CD14-positive monocyte (primary cell): ENCODE data around the gene GDF9. TPM values are rescaled to one million over a fixed set of nuclear protein-coding genes. Genes with fewer than 3 reads are reported as not detected.
A peak's percentile ranks its signal among the peaks of the same experiment; 100 is the strongest.

Experiments
- DNase-seq, 3 donors: peaks; one replicate each; pipeline ENCODE4 v3.0.0-alpha.2; 2011 to 2022
- H2AFZ ChIP-seq: 2 replicates; pipeline ENCODE4 v1.6.0; 2012; ENCODE audit warnings: mild to moderate bottlenecking, low read depth, low read length, inconsistent platforms; ENCODE audit not compliant: insufficient read depth, poor library complexity, severe bottlenecking
- H3K27ac ChIP-seq, 2 donors: 1 replicate in 1 of 2; 2 replicates in 1 of 2; pipeline ENCODE4 v1.5.1; 2012 to 2013; ENCODE audit warnings: low read length in 2 of 2, control low read depth in 1 of 2, inconsistent platforms in 1 of 2, low read depth in 1 of 2, mild to moderate bottlenecking in 1 of 2
- H3K27me3 ChIP-seq, 2 donors: one replicate each; pipeline versions ENCODE4 v1.6.0 to v1.6.1; 2011 to 2013; ENCODE audit warnings: low read length in 2 of 2; ENCODE audit not compliant: control insufficient read depth in 2 of 2, insufficient read depth in 2 of 2
- H3K36me3 ChIP-seq, 2 donors: replicated peaks in 1 of 2; 1 replicate in 1 of 2; 2 replicates in 1 of 2; pipeline versions ENCODE4 v1.5.1 to v1.6.1; 2012 to 2013; ENCODE audit warnings: low read length in 2 of 2, control low read depth in 1 of 2, inconsistent platforms in 1 of 2, mild to moderate bottlenecking in 1 of 2; ENCODE audit not compliant: insufficient read depth in 2 of 2, control insufficient read depth in 1 of 2
- H3K4me1 ChIP-seq, 2 donors: 1 replicate in 1 of 2; 2 replicates in 1 of 2; pipeline versions ENCODE4 v1.5.1 to v1.6.1; 2012 to 2013; ENCODE audit warnings: low read length in 2 of 2, control low read depth in 1 of 2, inconsistent platforms in 1 of 2, mild to moderate bottlenecking in 1 of 2, moderate library complexity in 1 of 2; ENCODE audit not compliant: insufficient read depth in 2 of 2, control insufficient read depth in 1 of 2
- H3K4me2 ChIP-seq: replicated peaks from 2 replicates; pipeline ENCODE3; 2012; ENCODE audit warnings: low read length, moderate library complexity, mild to moderate bottlenecking; ENCODE audit not compliant: poor library complexity, severe bottlenecking; ENCODE audit errors: extremely low read depth
- H3K4me3 ChIP-seq, 3 experiments: fragments of 200-600 bp in 1 of 3; sonication (generic) in 1 of 3; replicated peaks in 1 of 3; 1 replicate in 2 of 3; 2 replicates in 1 of 3; pipeline ENCODE4 v1.5.1; 2011 to 2013; ENCODE audit warnings: low read length in 3 of 3, mild to moderate bottlenecking in 3 of 3, control low read depth in 2 of 3, low read depth in 2 of 3, inconsistent platforms in 1 of 3, moderate library complexity in 1 of 3
- H3K79me2 ChIP-seq: 2 replicates; pipeline ENCODE4 v1.6.0; 2012; ENCODE audit warnings: mild to moderate bottlenecking, control low read depth, inconsistent platforms, low read length, moderate library complexity; ENCODE audit not compliant: insufficient read depth
- H3K9ac ChIP-seq: 2 replicates; pipeline ENCODE4 v1.6.0; 2017; ENCODE audit warnings: low read length, mild to moderate bottlenecking; ENCODE audit not compliant: insufficient read depth, poor library complexity, severe bottlenecking
- H3K9me3 ChIP-seq, 2 donors: replicated peaks in 1 of 2; 1 replicate in 1 of 2; 2 replicates in 1 of 2; pipeline versions ENCODE4 v1.5.1 to v1.6.1; 2012 to 2013; ENCODE audit warnings: low read length in 2 of 2, control low read depth in 1 of 2; ENCODE audit not compliant: control insufficient read depth in 1 of 2, insufficient read depth in 1 of 2
- H4K20me1 ChIP-seq: 2 replicates; pipeline ENCODE4 v1.6.0; 2012; ENCODE audit warnings: mild to moderate bottlenecking, low read length, control low read depth, moderate library complexity; ENCODE audit not compliant: insufficient read depth
- H3K27ac Mint-ChIP-seq, 7 donors: one replicate each; pipeline ENCODE4 v1.8.0; 2020; ENCODE audit warnings: mild to moderate bottlenecking in 7 of 7, mixed read lengths in 7 of 7, moderate library complexity in 6 of 7, inconsistent platforms in 2 of 7
- H3K27me3 Mint-ChIP-seq, 3 donors: one replicate each; pipeline ENCODE4 v1.8.0; 2021 to 2022; ENCODE audit warnings: low read depth in 3 of 3, mild to moderate bottlenecking in 3 of 3, mixed read lengths in 3 of 3, moderate library complexity in 3 of 3, inconsistent platforms in 1 of 3
- H3K36me3 Mint-ChIP-seq, 2 donors: one replicate each; pipeline ENCODE4 v1.8.0; 2020; ENCODE audit warnings: mixed read lengths in 2 of 2, inconsistent platforms in 1 of 2, mild to moderate bottlenecking in 1 of 2
- H3K4me1 Mint-ChIP-seq: one replicate; pipeline ENCODE4 v1.8.0; 2020; ENCODE audit warnings: mild to moderate bottlenecking, mixed read lengths
- H3K4me3 Mint-ChIP-seq, 2 donors: one replicate each; pipeline ENCODE4 v1.8.0; 2020; ENCODE audit warnings: mild to moderate bottlenecking in 2 of 2, mixed read lengths in 2 of 2, moderate library complexity in 1 of 2
- H3K9me3 Mint-ChIP-seq, 7 donors: one replicate each; pipeline ENCODE4 v1.8.0; 2020 to 2022; ENCODE audit warnings: mixed read lengths in 7 of 7, mild to moderate bottlenecking in 6 of 7, moderate library complexity in 6 of 7, inconsistent platforms in 2 of 7
- WGBS: methylation state at CpG from one replicate; pipeline ENCODE4 v1.1.5; 2013; ENCODE audit warnings: missing lambda C conversion rate; ENCODE audit not compliant: insufficient coverage; 5-methylcytosine and 5-hydroxymethylcytosine counted together
- intact Hi-C, 2 donors: fragments of 100-400 bp; cut with micrococcal nuclease; formaldehyde crosslinking; loops; one replicate each; pipeline versions ENCODE4 v1.15.0 to v1.15.1; 2023
- polyA plus RNA-seq, 3 donors: library from polyadenylated mRNA; depleted of rRNA in 1 of 3; unstranded in 2 of 3; stranded (reverse) in 1 of 3; fragments of 300-500 nt in 2 of 3; fragments of >200 nt in 1 of 3; fragmentation: Illumina TruSeq in 2 of 3; gene quantifications; 1 replicate in 2 of 3; 2 replicates in 1 of 3; pipeline ENCODE4 v1.2.3, GENCODE V29; 2012 to 2021
- TF ChIP-seq, protein P1 (sequence below): fragments of 200-600 bp; IDR thresholded peaks from one replicate; pipeline ENCODE4 v1.8.0; 2022; ENCODE audit warnings: antibody characterized with exemption, mild to moderate bottlenecking

GDF9 gene
- polyA plus RNA-seq, 3 donors = 0.55 TPM; not detected in 2

DNA sequence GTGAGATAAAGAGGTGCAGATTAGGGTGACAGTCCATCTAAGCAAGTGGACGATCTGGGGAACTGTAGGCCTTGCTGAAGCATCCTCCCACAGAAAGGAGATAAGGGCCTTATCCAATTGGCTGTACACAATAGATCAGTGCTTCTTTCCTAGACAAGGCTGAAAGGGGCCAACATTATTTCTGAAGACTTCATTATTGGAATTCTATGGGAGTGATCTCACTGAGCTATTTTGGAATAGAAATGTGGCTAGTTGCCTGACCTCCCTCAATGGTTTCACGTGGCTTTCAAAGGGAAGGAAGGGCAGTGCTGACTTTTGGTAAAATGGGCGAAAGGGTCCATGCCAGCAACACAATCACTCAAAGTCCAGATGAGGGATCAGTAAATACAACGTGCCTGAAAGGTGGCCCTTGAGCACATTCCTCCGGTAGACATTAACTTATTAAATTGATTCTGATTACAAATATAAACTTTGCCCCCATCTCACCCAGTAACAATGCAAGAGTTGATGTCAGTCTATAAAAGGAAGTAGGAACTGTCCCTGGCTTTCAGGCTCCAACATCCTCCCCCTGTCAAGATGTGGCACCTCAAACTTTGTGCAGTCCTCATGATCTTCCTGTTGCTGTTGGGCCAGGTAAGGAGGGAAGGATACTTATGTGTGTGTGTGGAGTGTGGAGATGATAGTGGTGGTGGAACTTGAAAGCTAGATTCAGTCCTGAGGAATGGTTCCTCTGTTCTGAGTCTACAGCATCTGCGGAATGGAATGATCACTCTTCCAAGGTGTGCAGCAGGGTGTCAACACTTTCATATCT is 7.1 kb upstream of the GDF9 start, which contains the start of gene LEAP2:
Gene LEAP2 (plus strand): TSS at position 550 of the 811 bp plus-strand sequence. CDS start 27 bp downstream, at position 577.
- Histone ChIP-seq H3K9ac (no peak within 1 kb of the TSS), H3K36me3 (peaks cover 22 to 87% of the 10 kb centered on the region in 2 donors), H3K4me2 (no peak within 1 kb of the TSS), H2AFZ (no peak within 1 kb of the TSS), H3K4me3 (no peak within 1 kb of the TSS), H3K4me1 (no peaks in the 10 kb centered on the region), H4K20me1 (peaks cover 4% of the 10 kb centered on the region), H3K79me2 (no peaks in the 10 kb centered on the region), H3K27ac (no peak within 1 kb of the TSS), H3K9me3 (no peaks in the 10 kb centered on the region), H3K27me3 (no peaks in the 10 kb centered on the region)
- Mint-ChIP-seq H3K36me3 (peaks cover 44 to 66% of the 10 kb centered on the region in 2 donors), H3K4me3 (no peak within 1 kb of the TSS), H3K4me1 (no peaks in the 10 kb centered on the region), H3K27me3 (peaks cover 0 to 2% (median 2%) of the 10 kb centered on the region in 3 donors), H3K9me3 (no peaks in the 10 kb centered on the region), H3K27ac (peak within 1 kb of the TSS in 3 of 7 donors; percentile 14 to 26 (median 19))
- DNase-seq = no peak
- TF ChIP-seq, protein P1, sequence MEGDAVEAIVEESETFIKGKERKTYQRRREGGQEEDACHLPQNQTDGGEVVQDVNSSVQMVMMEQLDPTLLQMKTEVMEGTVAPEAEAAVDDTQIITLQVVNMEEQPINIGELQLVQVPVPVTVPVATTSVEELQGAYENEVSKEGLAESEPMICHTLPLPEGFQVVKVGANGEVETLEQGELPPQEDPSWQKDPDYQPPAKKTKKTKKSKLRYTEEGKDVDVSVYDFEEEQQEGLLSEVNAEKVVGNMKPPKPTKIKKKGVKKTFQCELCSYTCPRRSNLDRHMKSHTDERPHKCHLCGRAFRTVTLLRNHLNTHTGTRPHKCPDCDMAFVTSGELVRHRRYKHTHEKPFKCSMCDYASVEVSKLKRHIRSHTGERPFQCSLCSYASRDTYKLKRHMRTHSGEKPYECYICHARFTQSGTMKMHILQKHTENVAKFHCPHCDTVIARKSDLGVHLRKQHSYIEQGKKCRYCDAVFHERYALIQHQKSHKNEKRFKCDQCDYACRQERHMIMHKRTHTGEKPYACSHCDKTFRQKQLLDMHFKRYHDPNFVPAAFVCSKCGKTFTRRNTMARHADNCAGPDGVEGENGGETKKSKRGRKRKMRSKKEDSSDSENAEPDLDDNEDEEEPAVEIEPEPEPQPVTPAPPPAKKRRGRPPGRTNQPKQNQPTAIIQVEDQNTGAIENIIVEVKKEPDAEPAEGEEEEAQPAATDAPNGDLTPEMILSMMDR = no peak
- intact Hi-C loops = no loop called here
- 78% methylated on average over 1 of the region's 6 CpGs for whole genome bisulfite sequencing

DNA sequence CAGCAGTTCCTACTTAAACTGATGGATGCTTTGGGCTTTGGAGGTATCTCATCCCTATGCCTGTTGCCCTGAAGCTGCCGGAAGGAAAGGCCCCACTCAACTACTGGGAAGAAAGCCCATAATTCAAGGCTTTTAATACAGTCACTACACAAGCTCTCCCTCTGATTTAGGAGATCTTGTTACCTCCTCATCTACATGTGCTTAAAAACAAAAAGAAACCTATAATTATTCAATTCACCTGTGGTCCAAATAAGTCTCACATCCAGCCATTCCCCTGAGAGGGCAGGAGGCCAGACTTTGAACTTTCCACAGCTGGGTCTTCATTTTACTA is 6.5 kb upstream of the GDF9 start:
- Mint-ChIP-seq H3K27ac (peak overlapping the region in 2 of 7 donors; percentile 19 to 26), H3K9me3 (no peaks in the 10 kb centered on the region), H3K4me3 (no peak overlapping the region), H3K4me1 (no peaks in the 10 kb centered on the region), H3K27me3 (peaks cover 0 to 2% (median 2%) of the 10 kb centered on the region in 3 donors), H3K36me3 (peaks cover 42 to 66% of the 10 kb centered on the region in 2 donors)
- intact Hi-C loops = no loop called here
- WGBS = 100% methylated on average over 1 of the region's 1 CpG
- peaks cover under 1% of the 10 kb centered on the region for H3K79me2 ChIP-seq
- no peak overlapping the region for H3K4me3 ChIP-seq
- no peak overlapping the region for H2AFZ ChIP-seq
- no peaks in the 10 kb centered on the region for H4K20me1 ChIP-seq
- TF ChIP-seq, protein P1 = no peak
- no peak overlapping the region for H3K9ac ChIP-seq
- no peak overlapping the region for H3K27ac ChIP-seq
- no peak for DNase-seq
- H3K9me3 ChIP-seq = no peaks in the 10 kb centered on the region
- peaks cover 20 to 87% of the 10 kb centered on the region in 2 donors for H3K36me3 ChIP-seq
- H3K4me2 ChIP-seq = no peak overlapping the region
- no peaks in the 10 kb centered on the region for H3K27me3 ChIP-seq
- H3K4me1 ChIP-seq = peaks cover 0 to 2% of the 10 kb centered on the region in 2 donors
